IPS-15b (cell line): Measurements from ENCODE around the gene MT1B.
"Not testable (repeated sequence)": the region's sequence is repeated elsewhere in the genome, so short reads cannot be mapped to it uniquely, and the experiment has no call there.

Experiments
- H3K27me3 ChIP-seq: one replicate; pipeline ENCODE4 v1.6.1; 2013; ENCODE audit warnings: low read length; ENCODE audit not compliant: control insufficient read depth, insufficient read depth
- H3K36me3 ChIP-seq: one replicate; pipeline ENCODE4 v1.6.1; 2013; ENCODE audit warnings: low read length; ENCODE audit not compliant: control insufficient read depth, insufficient read depth
- H3K4me1 ChIP-seq: one replicate; pipeline ENCODE4 v1.6.1; 2013; ENCODE audit warnings: mild to moderate bottlenecking, low read length; ENCODE audit not compliant: control insufficient read depth, insufficient read depth
- H3K4me3 ChIP-seq: one replicate; pipeline ENCODE4 v1.5.1; 2013; ENCODE audit warnings: low read depth, low read length
- H3K9ac ChIP-seq: one replicate; pipeline ENCODE4 v1.6.1; 2013; ENCODE audit warnings: low read depth, mild to moderate bottlenecking, low read length
- H3K9me3 ChIP-seq: one replicate; pipeline ENCODE4 v1.6.1; 2013; ENCODE audit warnings: mild to moderate bottlenecking, low read length; ENCODE audit not compliant: control insufficient read depth, insufficient read depth

Gene MT1B

GRCh38 chr16:56623184-56623583, 28.5 kb upstream of the MT1B start:
- H3K4me1 ChIP-seq, result peaks cover 14% of the 10 kb centered on the region
- H3K36me3 ChIP-seq, H3K9ac ChIP-seq, H3K4me3 ChIP-seq, H3K9me3 ChIP-seq: not testable (repeated sequence)
- H3K27me3 ChIP-seq, result peaks cover 86% of the 10 kb centered on the region

DNA sequence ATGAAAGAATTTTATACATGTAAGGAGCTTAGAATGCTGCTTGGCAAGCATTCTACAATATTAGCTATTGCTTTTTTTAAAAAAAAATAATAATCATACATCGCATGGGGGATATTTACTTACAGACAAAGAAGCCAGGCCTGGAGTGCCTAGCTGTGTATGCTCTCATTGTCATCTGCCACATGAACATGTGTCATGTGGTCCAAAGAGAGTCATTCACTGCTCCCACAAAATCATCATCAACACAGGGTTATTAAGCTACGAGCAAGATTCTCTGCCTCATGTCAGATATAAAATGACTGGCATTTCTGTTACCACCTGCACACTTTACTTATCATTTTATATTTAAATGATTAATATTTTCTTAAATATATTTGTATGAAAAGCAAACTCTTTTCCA, 28.0 kb upstream of the MT1B start:
- Histone ChIP-seq H3K27me3 (peaks cover 86% of the 10 kb centered on the region), H3K4me3 (no peak overlapping the region), H3K9ac (no peak overlapping the region), H3K9me3 (no peaks in the 10 kb centered on the region), H3K36me3 (no peaks in the 10 kb centered on the region), H3K4me1 (peaks cover 14% of the 10 kb centered on the region)

GRCh38 chr16:56625140-56625942, 26.3 kb upstream of the MT1B start, which contains the start of gene MT1E:
MT1E (plus strand) TSS chr16:56625781; CDS start chr16:56625852, 71 bp downstream.
- peaks cover 14% of the 10 kb centered on the region for H3K4me1 ChIP-seq
- peak within 1 kb of the TSS; percentile 24 for H3K9ac ChIP-seq
- H3K27me3 ChIP-seq, result peaks cover 86% of the 10 kb centered on the region
- peak within 1 kb of the TSS; percentile 67 for H3K4me3 ChIP-seq
- H3K36me3 ChIP-seq, result no peaks in the 10 kb centered on the region
- no peaks in the 10 kb centered on the region for H3K9me3 ChIP-seq

DNA sequence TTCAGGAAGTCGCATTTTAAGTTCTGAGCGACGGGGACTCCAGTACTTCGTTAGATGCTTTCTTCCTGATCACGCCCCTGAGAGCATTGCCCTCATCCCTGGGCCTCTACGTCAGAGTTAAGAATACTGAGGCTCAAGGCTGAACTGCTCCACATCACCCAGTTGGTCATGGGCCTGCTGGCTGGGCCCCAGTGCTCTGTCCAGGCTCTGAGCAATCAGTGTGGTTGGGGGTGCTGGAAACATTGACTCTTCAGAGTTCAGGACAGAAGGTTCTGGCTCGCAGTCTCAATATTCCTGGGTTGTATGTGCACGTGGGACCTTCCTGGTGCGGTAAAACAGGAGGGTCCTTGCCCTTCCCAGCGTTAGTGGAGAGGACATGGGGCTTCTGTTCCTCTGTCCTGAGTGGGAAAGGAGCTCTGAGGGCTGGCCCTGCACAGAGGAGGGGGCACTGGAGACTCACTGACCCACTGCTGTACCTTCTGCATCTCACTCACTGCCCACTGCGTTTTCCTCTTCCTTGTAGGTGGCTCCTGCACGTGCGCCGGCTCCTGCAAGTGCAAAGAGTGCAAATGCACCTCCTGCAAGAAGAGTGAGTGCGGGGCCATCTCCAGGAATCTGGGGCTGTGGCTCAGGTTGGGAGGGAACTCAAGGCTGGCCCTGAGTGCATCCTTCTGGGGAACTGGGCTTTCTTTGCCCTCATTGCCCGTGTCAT, 25.6 kb upstream of the MT1B start:
- Histone ChIP-seq H3K27me3 (peaks cover 91% of the 10 kb centered on the region), H3K9me3 (no peaks in the 10 kb centered on the region), H3K4me3 (peak overlapping the region; percentile 67), H3K4me1 (peaks cover 14% of the 10 kb centered on the region), H3K36me3 (no peaks in the 10 kb centered on the region), H3K9ac (no peak overlapping the region)

DNA sequence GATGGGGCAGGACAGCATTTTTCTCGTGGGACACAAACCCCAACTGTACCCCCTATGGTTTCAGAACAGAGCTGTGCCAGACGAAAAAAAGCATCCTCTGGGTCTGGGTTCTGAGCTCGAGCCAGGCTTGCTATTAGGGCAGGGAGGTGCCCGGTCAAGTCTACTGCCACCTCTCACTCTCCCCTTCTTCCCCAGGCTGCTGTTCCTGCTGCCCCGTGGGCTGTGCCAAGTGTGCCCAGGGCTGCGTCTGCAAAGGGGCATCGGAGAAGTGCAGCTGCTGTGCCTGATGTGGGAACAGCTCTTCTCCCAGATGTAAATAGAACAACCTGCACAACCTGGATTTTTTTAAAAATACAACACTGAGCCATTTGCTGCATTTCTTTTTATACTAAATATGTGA, 25.0 kb upstream of the MT1B start:
- H3K36me3 ChIP-seq, result no peaks in the 10 kb centered on the region

DNA sequence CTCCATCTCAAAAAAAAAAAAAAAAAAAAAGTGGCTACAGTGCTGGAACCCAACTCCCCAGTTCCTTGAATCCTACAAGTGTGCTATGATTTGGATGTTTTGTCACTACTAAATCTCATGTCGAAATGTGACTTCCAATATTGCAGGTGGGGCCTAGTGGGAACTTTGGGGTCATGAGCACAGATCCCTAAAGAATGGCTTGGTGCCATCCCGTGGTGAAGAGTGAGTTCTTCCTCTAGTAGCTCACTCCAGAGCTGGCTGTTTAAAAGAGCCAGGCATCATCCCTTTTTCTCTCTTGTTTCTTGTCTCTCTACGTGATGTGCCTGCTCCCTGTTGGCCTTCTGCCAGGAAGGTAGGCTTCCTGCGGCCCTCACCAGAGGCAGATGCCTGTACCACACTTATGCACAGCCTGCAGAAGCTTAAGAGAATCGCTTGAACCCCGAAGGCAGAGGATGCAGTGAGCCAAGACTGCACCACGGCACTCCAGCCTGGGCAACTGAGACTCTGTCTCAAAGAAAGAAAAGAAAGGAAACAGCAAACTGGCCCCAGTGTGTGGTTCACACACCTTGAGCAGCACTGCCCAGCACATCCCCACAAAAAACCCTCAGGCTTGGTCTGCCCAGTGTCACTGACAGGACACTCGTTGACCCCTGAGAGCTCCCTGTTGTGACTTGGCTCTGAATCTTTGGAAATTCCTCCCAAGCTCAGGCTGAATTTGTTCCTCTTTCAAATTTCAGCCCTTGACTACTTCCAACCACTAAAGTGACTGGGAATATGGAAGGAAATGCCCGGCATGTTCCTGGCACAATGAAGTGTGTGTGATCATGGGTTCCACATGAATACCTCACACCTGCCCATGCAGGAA, 23.0 kb upstream of the MT1B start:
- no peaks in the 10 kb centered on the region for H3K36me3 ChIP-seq
- peaks cover 96% of the 10 kb centered on the region for H3K27me3 ChIP-seq
- H3K4me1 ChIP-seq, result peaks cover 3% of the 10 kb centered on the region
- no peak overlapping the region for H3K4me3 ChIP-seq
- H3K9ac ChIP-seq, result no peak overlapping the region
- no peaks in the 10 kb centered on the region for H3K9me3 ChIP-seq

More for the DNA sequence above, 25.0 kb upstream of the MT1B start:
- peaks cover 8% of the 10 kb centered on the region for H3K4me1 ChIP-seq
- peaks cover 93% of the 10 kb centered on the region for H3K27me3 ChIP-seq
- no peaks in the 10 kb centered on the region for H3K9me3 ChIP-seq
- no peak overlapping the region for H3K9ac ChIP-seq
- H3K4me3 ChIP-seq, result peak overlapping the region; percentile 67

DNA sequence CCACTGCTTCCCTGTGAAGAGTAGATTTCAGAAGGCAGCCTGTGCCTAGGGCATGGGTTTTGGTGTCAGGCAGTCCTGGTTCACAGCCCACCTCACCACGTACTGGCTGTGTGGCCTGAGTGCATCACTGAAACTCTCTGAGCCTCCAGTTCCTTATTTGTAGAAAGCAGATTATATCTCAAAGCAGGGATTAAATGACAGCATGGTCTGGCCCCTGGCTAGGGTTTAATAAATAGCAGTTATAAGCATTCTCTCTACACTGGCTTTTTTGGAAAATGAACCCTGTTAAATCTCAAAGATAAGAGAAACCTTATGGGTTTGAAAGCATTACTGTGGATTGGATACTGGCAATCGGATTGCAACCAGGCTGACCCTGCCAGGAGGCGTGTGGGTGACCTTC, 22.2 kb upstream of the MT1B start:
- Histone ChIP-seq H3K36me3 (no peaks in the 10 kb centered on the region), H3K4me3 (no peak overlapping the region), H3K27me3 (peaks cover 96% of the 10 kb centered on the region), H3K9me3 (no peaks in the 10 kb centered on the region), H3K9ac (no peak overlapping the region), H3K4me1 (peaks cover 3% of the 10 kb centered on the region)

DNA sequence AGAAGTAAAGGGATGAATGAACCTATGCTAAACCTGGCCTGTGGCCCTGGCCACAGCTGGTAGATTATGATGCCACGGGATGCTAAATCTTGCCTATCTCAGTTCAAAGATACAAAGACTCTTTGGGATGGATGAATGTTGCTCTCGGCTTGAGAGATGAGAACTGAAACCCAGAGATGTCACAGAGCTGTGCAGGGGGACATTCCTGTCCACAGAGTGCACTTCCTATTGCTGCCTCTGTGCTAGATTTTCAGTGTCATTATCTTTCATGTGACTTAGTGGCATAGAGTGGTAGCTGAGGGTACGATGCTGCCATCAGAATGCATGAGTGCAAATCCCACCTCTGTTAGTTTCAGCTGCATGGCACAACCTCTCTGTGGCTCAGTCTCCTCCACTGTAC, 21.6 kb upstream of the MT1B start:
- H3K4me1 ChIP-seq, result peaks cover 3% of the 10 kb centered on the region
- H3K9me3 ChIP-seq, result no peaks in the 10 kb centered on the region
- no peaks in the 10 kb centered on the region for H3K36me3 ChIP-seq
- peaks cover 96% of the 10 kb centered on the region for H3K27me3 ChIP-seq
- peak overlapping the region; percentile 14 for H3K4me3 ChIP-seq
- H3K9ac ChIP-seq, result no peak overlapping the region

DNA sequence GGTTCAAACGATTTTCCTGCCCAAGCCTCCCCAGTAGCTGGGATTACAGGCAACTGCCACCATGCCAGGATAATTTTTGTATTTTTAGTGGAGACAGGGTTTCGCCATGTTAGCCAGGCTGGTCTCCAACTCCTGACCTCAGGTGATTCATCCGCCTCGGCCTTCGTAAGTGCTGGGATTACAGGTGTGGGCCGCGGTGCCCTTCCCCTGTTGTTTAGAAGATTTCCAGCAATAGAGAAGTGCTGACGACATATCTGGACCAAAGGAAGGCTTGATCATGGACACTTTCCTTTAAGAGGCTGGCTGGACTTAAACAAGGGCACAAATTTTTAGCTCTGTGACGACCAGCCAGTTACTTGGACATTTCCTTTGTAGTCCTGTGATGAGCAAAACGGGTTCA, 20.5 kb upstream of the MT1B start:
- no peaks in the 10 kb centered on the region for H3K4me1 ChIP-seq
- H3K9me3 ChIP-seq, result no peaks in the 10 kb centered on the region
- no peak overlapping the region for H3K4me3 ChIP-seq
- no peaks in the 10 kb centered on the region for H3K36me3 ChIP-seq
- H3K9ac ChIP-seq, result no peak overlapping the region
- H3K27me3 ChIP-seq, result peaks cover 96% of the 10 kb centered on the region

DNA sequence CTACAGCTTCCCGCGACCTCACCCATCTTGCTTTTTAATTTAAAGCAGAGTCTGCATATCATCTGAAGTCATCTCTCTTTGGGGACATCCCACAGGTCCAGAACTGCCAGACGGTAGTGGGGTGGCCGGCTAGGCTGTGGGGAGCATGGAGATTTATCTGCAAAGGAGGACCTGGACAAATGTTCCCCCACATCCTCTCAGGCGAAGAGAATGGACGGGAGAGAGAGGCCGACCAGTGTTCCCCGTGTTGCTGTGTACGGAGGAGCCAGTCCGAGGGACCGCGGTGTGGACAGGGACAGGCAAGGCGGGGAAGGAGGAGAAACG, 19.9 kb upstream of the MT1B start:
- Histone ChIP-seq H3K9me3 (no peaks in the 10 kb centered on the region), H3K9ac (no peak overlapping the region), H3K4me1 (no peaks in the 10 kb centered on the region), H3K27me3 (peaks cover 96% of the 10 kb centered on the region), H3K36me3 (no peaks in the 10 kb centered on the region), H3K4me3 (peak overlapping the region; percentile 43)

DNA sequence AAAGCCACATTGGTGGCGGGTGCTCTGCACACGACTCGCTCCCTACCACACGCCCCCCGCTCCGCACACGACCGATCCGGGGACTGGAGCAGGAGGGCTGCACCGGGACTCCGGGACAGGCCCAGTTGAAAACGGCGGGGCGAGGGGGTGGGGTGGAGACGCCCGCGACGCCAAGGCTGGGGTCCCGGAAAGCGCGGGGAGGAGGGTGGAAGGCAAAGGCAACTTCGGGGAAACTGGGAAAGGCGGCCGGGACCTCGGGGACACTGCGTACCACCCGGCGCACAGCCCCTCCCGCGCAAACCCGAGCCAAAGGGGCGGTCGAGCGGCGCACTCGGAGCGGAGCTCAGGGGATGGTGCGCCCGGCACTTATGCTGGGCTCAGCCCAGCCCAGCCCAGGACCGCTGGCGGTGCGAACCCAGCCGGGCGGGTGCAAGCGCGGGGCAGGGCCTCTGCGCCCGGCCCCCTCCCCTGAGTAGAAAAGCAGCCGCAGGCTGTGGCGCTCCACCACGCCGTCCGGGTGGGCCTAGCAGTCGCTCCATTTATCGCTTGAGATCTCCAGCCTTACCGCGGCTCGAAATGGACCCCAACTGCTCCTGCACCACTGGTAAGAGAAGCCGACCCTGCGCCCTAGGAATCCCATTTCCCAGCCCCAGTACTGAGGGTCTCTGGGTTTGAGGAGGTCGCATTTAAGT, 19.4 kb upstream of the MT1B start, which contains the start of gene MT1M:
Gene MT1M (plus strand): TSS at position 504 of the 692 bp plus-strand sequence. CDS start 73 bp downstream, at position 577.
- Histone ChIP-seq H3K4me3 (peak within 1 kb of the TSS; percentile 43), H3K36me3 (no peaks in the 10 kb centered on the region), H3K9ac (no peak within 1 kb of the TSS), H3K4me1 (no peaks in the 10 kb centered on the region), H3K27me3 (peaks cover 96% of the 10 kb centered on the region), H3K9me3 (no peaks in the 10 kb centered on the region)
